Mesendoderm (in vitro differentiated cells): ENCODE results near the gene SNRPD3.
"Not testable (repeated sequence)": the region's sequence is repeated elsewhere in the genome, so short reads cannot be mapped to it uniquely, and the experiment has no call there.

Source experiments
- DNase-seq: peaks from one replicate; pipeline ENCODE4 v3.0.0; 2013
- H2AK5ac ChIP-seq: 2 replicates; pipeline ENCODE4 v1.6.1; 2013; ENCODE audit warnings: low read length, inconsistent platforms
- H2BK120ac ChIP-seq: 2 replicates; pipeline ENCODE4 v1.6.1; 2013; ENCODE audit warnings: low read depth, mild to moderate bottlenecking, low read length, moderate library complexity, mixed read lengths
- H2BK15ac ChIP-seq: replicated peaks from 2 replicates; pipeline ENCODE4 v1.6.1; 2013; ENCODE audit warnings: low read depth, mild to moderate bottlenecking, moderate library complexity
- H2BK5ac ChIP-seq: 2 replicates; pipeline ENCODE4 v1.6.1; 2013; ENCODE audit warnings: low read length, inconsistent platforms
- H3K18ac ChIP-seq: 2 replicates; pipeline ENCODE4 v1.6.1; 2013; ENCODE audit warnings: mild to moderate bottlenecking, low read length, mixed read lengths
- H3K23ac ChIP-seq: one replicate; pipeline ENCODE4 v1.6.1; 2013; ENCODE audit warnings: low read length
- H3K27ac ChIP-seq: 2 replicates; pipeline ENCODE4 v1.5.1; 2013; ENCODE audit warnings: low read depth, mild to moderate bottlenecking, inconsistent platforms, low read length, moderate library complexity
- H3K27me3 ChIP-seq: 2 replicates; pipeline ENCODE4 v1.6.1; 2013; ENCODE audit warnings: low read length, control low read depth, mild to moderate bottlenecking, inconsistent platforms; ENCODE audit not compliant: insufficient read depth, poor library complexity
- H3K36me3 ChIP-seq: 2 replicates; pipeline ENCODE4 v1.6.1; 2013; ENCODE audit warnings: low read length, inconsistent platforms; ENCODE audit not compliant: control insufficient read depth, insufficient read depth
- H3K4ac ChIP-seq: one replicate; pipeline ENCODE4 v1.6.1; 2013; ENCODE audit warnings: low read depth, mild to moderate bottlenecking, low read length, moderate library complexity
- H3K4me1 ChIP-seq: 2 replicates; pipeline ENCODE4 v1.6.1; 2013; ENCODE audit warnings: low read depth, low read length, inconsistent platforms; ENCODE audit not compliant: control insufficient read depth
- H3K4me2 ChIP-seq: 2 replicates; pipeline ENCODE4 v1.6.1; 2013; ENCODE audit warnings: low read length
- H3K4me3 ChIP-seq: 2 replicates; pipeline ENCODE4 v1.5.1; 2013; ENCODE audit warnings: mild to moderate bottlenecking, low read length
- H3K56ac ChIP-seq: one replicate; pipeline ENCODE4 v1.6.1; 2013; ENCODE audit warnings: low read length
- H3K79me1 ChIP-seq: 2 replicates; pipeline ENCODE4 v1.6.1; 2013; ENCODE audit warnings: low read length, inconsistent platforms
- H3K79me2 ChIP-seq: 2 replicates; pipeline ENCODE4 v1.6.1; 2013; ENCODE audit warnings: mild to moderate bottlenecking, low read length; ENCODE audit not compliant: control insufficient read depth, insufficient read depth
- H3K9ac ChIP-seq: 2 replicates; pipeline ENCODE4 v1.6.1; 2013; ENCODE audit warnings: low read length, inconsistent platforms
- H4K5ac ChIP-seq: one replicate; pipeline ENCODE4 v1.6.1; 2013; ENCODE audit warnings: low read length
- H4K8ac ChIP-seq: one replicate; pipeline ENCODE4 v1.6.1; 2013; ENCODE audit warnings: low read depth, mild to moderate bottlenecking, control low read depth, low read length, moderate library complexity
- WGBS: extraction: QIAGEN DNeasy Blood & Tissue Kit; methylation state at CpG from one replicate; pipeline ENCODE4 v1.1.7; 2013; ENCODE audit warnings: low lambda C conversion rate, missing lambda C conversion rate; ENCODE audit not compliant: insufficient coverage; ENCODE audit errors: extremely low coverage; 5-methylcytosine and 5-hydroxymethylcytosine counted together

The SNRPD3 gene

DNA sequence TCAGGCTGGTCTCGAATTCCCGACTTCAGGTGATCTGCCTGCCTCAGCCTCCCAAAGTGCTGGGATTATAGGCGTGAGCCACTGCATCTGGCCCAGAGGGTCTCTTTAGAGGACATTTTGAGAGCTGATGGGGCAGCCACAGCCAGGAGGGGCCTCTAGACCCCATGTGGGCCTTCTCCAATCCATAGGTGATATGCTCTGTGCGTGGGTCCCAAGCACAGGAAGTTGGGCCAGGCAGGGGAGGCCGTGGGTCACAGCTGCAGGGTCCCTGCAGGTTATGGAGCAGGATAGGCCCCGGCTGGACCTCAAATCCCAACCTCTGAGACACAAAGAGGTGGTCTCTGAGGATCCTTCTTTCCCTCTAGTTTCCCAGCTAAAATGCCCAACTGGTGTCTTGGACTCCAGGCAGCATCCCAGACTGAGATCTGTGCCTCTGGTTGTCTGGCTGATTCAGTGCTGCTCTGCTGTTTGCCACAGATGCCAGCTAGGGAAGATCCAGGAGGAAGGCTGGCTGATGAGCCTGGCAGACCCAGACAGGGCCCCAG is 35.6 kb downstream of the SNRPD3 start:
- no peak overlapping the region for H3K9ac ChIP-seq
- no peak overlapping the region for H2BK120ac ChIP-seq
- H3K27me3 ChIP-seq = no peaks in the 10 kb centered on the region
- H3K79me1 ChIP-seq = peaks cover 2% of the 10 kb centered on the region
- no peak overlapping the region for H2BK5ac ChIP-seq
- H3K56ac ChIP-seq = no peak overlapping the region
- H3K4me2 ChIP-seq = no peak overlapping the region
- H2AK5ac ChIP-seq = no peak overlapping the region
- no peaks in the 10 kb centered on the region for H3K36me3 ChIP-seq
- H3K27ac ChIP-seq = no peak overlapping the region
- peaks cover 3% of the 10 kb centered on the region for H3K4me1 ChIP-seq
- H3K79me2 ChIP-seq = no peaks in the 10 kb centered on the region
- H3K4me3 ChIP-seq = no peak overlapping the region
- WGBS = no CpG with 5 or more reads among the region's 6 CpGs
- H3K23ac ChIP-seq = no peak overlapping the region
- H3K18ac ChIP-seq = no peak overlapping the region
- DNase-seq = no peak
- no peak overlapping the region for H4K8ac ChIP-seq
- H4K5ac ChIP-seq = no peak overlapping the region
- H2BK15ac ChIP-seq = no peak overlapping the region
- H3K4ac ChIP-seq = no peak overlapping the region

GRCh38 chr22:24592058-24592850 is 36.5 kb downstream of the SNRPD3 start:
- Histone ChIP-seq H2BK5ac (no peak overlapping the region), H2AK5ac (no peak overlapping the region), H3K79me1 (peaks cover 2% of the 10 kb centered on the region), H3K4me3 (peak overlapping the region; percentile 72), H3K27me3 (no peaks in the 10 kb centered on the region), H3K27ac (peak overlapping the region; percentile 71), H3K79me2 (no peaks in the 10 kb centered on the region), H3K23ac (peak overlapping the region; percentile 89), H3K36me3 (no peaks in the 10 kb centered on the region), H3K18ac (peak overlapping the region; percentile 54), H4K8ac (no peak overlapping the region), H2BK120ac (no peak overlapping the region), H3K9ac (peak overlapping the region; percentile 89), H3K56ac (peak overlapping the region; percentile 98), H3K4me1 (peaks cover 3% of the 10 kb centered on the region), H3K4me2 (peak overlapping the region; percentile 87), H2BK15ac (no peak overlapping the region), H3K4ac (peak overlapping the region; percentile 74), H4K5ac (no peak overlapping the region)
- peak; percentile 64 for DNase-seq
- no CpG with 5 or more reads among the region's 33 CpGs for WGBS

DNA sequence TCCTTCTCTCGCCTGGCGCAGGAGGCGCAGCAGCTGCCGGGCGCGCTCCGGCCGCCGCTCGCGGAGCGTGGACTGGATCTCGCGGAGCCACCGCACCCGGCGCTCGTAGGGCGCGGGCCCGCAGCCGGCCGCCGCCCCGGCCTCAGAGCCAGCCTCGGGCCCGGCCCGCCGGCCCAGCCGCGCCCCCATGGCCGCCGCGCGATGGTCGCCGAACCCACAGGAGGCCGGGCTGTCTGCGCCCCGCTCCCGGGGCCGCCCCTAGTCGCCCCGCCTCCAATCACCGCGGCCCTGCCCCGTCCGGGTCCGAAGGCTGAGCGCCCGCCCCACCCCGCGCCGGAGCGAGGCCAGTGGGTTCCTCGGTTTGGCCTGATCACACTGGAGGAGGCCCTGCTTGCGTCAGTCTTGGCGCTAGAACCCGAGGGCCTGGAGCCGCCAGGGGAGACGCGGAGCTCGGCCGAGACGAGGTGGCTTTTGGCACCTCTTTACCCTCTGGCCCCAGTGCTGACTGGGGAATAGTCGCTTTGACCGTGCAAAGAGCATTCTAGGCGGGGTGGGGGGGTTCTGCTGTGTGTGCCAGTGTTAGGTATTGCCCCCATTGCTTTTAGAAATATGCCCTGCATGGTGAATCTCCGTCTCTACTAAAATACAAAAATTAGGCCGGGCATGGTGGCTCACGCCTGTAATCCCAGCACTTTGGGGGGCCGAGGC is 37.2 kb downstream of the SNRPD3 start, which contains the start of gene LRRC75B:
TSS of gene LRRC75B (minus strand) at position 223 of the 708 bp plus-strand sequence. CDS start at position 189, 34 bp downstream.
- Histone ChIP-seq H3K4me3 (peak within 1 kb of the TSS; percentile 72), H2BK120ac (no peak within 1 kb of the TSS), H3K56ac (peak within 1 kb of the TSS; percentile 98), H2AK5ac (no peak within 1 kb of the TSS), H3K4me1 (peaks cover 3% of the 10 kb centered on the region), H4K8ac (no peak within 1 kb of the TSS), H3K4ac (peak within 1 kb of the TSS; percentile 74), H3K9ac (peak within 1 kb of the TSS; percentile 89), H3K79me2 (no peaks in the 10 kb centered on the region), H3K79me1 (peaks cover 2% of the 10 kb centered on the region), H4K5ac (no peak within 1 kb of the TSS), H3K4me2 (peak within 1 kb of the TSS; percentile 87), H2BK15ac (no peak within 1 kb of the TSS), H3K27me3 (no peaks in the 10 kb centered on the region), H2BK5ac (no peak within 1 kb of the TSS), H3K18ac (peak within 1 kb of the TSS; percentile 54), H3K27ac (peak within 1 kb of the TSS; percentile 71), H3K36me3 (no peaks in the 10 kb centered on the region), H3K23ac (peak within 1 kb of the TSS; percentile 97)
- WGBS = no CpG with 5 or more reads among the region's 72 CpGs
- peak; percentile 92 for DNase-seq

- not testable (repeated sequence) for H3K18ac ChIP-seq, H3K79me2 ChIP-seq, H3K23ac ChIP-seq, H3K4me2 ChIP-seq, H3K4ac ChIP-seq, H2AK5ac ChIP-seq, H3K27me3 ChIP-seq, H4K8ac ChIP-seq, H4K5ac ChIP-seq, H3K36me3 ChIP-seq, H2BK15ac ChIP-seq, H3K27ac ChIP-seq, H3K4me3 ChIP-seq, H3K79me1 ChIP-seq, H3K4me1 ChIP-seq, DNase-seq, H2BK5ac ChIP-seq, H2BK120ac ChIP-seq
- no CpG with 5 or more reads among the region's 10 CpGs for WGBS
- H3K56ac ChIP-seq = peak overlapping the region; percentile 98
- H3K9ac ChIP-seq = peak overlapping the region; percentile 82
These were observed 37.7 kb downstream of the SNRPD3 start for GRCh38 chr22:24593559-24593835.

DNA sequence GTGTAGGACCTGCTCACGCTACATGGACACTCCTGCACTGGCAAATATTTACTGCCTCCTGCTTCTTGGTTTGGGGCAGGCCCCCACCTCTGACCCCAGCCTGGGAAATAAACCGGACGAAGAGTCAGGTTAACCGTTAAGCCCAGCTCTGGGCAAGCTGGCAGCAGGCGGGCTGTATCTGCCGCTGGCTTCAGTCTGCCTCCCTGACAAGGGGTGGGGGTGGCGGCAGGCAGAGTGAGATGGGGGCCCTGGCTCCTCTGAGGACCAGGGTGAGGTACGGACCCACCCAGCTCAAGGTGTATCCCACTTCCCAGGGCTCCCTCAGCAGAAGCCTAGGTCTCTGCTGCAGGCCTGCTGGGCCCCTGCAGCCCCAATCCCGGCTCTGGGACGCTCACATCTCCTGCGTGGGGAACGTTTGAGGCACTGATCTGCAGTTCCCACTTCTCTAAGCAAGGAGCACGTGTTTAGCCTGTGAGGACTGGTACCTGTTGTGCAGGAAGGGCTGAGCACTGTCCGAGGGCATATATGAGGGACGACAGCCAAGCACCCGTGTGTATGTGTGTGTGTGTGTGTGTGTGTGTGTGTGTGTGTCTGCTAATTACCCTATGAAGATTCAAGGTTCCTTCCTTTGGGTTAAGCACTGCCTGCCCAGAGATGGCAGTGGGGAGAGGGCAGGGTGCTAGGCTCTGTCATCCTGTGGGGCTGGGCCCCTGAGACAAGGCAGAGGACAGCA is 38.2 kb downstream of the SNRPD3 start:
- no peak overlapping the region for H4K5ac ChIP-seq
- H2BK5ac ChIP-seq = no peak overlapping the region
- no peak overlapping the region for H2BK120ac ChIP-seq
- no peak overlapping the region for H3K9ac ChIP-seq
- peak overlapping the region; percentile 57 for H3K56ac ChIP-seq
- H3K23ac ChIP-seq = no peak overlapping the region
- H2AK5ac ChIP-seq = no peak overlapping the region
- no peak overlapping the region for H2BK15ac ChIP-seq
- H3K36me3 ChIP-seq = no peaks in the 10 kb centered on the region
- H3K79me1 ChIP-seq = peaks cover 2% of the 10 kb centered on the region
- no peak overlapping the region for H3K18ac ChIP-seq
- no peak overlapping the region for H3K4ac ChIP-seq
- DNase-seq = no peak
- WGBS = no CpG with 5 or more reads among the region's 16 CpGs
- no peak overlapping the region for H3K4me3 ChIP-seq
- no peak overlapping the region for H4K8ac ChIP-seq
- H3K4me1 ChIP-seq = peaks cover 3% of the 10 kb centered on the region
- H3K79me2 ChIP-seq = no peaks in the 10 kb centered on the region
- H3K4me2 ChIP-seq = no peak overlapping the region
- H3K27me3 ChIP-seq = no peaks in the 10 kb centered on the region
- H3K27ac ChIP-seq = no peak overlapping the region
